Neural progenitor cell (in vitro differentiated cells): ENCODE measurements around the gene B3GAT3.

ENCODE experiments used
- EZH2 ChIP-seq: fragments of 200-600 bp; sonication (generic); IDR thresholded peaks from 2 replicates; pipeline ENCODE4 v1.6.1; 2017; ENCODE audit warnings: antibody characterized with exemption, mild to moderate bottlenecking, moderate library complexity
- TF ChIP-seq, protein P1 (sequence below): fragments of 200-600 bp; sonication (generic); IDR thresholded peaks from 2 replicates; pipeline ENCODE4 v1.5.1; 2017; ENCODE audit warnings: antibody characterized with exemption, mild to moderate bottlenecking

DNA sequence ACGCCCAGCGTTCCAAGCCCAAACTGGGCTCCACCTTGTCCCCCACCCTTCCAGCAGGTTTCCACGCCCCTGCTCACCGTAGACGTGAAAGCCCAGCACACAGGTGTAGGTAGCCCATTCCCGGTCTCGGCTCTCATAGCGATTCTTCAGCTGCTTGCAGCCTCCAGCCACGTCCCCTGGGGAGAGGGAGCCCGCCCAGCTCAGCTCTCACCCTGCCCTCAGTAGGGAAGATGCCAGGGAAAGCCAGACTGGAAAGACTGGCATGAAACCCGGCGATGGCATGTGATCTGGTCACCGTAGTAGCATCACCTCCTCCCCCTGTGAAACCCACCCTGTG, 18.7 kb downstream of the B3GAT3 start:
- TF ChIP-seq, protein P1, sequence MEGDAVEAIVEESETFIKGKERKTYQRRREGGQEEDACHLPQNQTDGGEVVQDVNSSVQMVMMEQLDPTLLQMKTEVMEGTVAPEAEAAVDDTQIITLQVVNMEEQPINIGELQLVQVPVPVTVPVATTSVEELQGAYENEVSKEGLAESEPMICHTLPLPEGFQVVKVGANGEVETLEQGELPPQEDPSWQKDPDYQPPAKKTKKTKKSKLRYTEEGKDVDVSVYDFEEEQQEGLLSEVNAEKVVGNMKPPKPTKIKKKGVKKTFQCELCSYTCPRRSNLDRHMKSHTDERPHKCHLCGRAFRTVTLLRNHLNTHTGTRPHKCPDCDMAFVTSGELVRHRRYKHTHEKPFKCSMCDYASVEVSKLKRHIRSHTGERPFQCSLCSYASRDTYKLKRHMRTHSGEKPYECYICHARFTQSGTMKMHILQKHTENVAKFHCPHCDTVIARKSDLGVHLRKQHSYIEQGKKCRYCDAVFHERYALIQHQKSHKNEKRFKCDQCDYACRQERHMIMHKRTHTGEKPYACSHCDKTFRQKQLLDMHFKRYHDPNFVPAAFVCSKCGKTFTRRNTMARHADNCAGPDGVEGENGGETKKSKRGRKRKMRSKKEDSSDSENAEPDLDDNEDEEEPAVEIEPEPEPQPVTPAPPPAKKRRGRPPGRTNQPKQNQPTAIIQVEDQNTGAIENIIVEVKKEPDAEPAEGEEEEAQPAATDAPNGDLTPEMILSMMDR = no peak
- peak; percentile 61 for TF ChIP-seq EZH2
